ENCODE data around the gene MYEOV. TPM values are rescaled to one million over a fixed set of nuclear protein-coding genes. Genes with fewer than 3 reads are reported as not detected.

Gene MYEOV
- total and polyA plus RNA-seq, 2 donors, result 0.38 to 0.64 TPM

GRCh38 chr11:69317401-69318092 lies 23.6 kb downstream of the MYEOV start:
- Histone ChIP-seq H3K27ac (ENCODE audit: low read depth in 1 of 2, low read length in 1 of 2) (no peak overlapping the region), H3K36me3 (ENCODE audit: control insufficient read depth in 2 of 2, insufficient read depth in 2 of 2, low read length in 1 of 2) (no peaks in the 10 kb centered on the region), H3K4me1 (ENCODE audit: control insufficient read depth in 2 of 2, insufficient read depth in 2 of 2, low read length in 2 of 2) (peaks cover 0 to 6% of the 10 kb centered on the region in 2 donors), H3K4me3 (ENCODE audit: low read length in 2 of 2) (no peak overlapping the region), H3K27me3 (ENCODE audit: control insufficient read depth in 2 of 2, insufficient read depth in 1 of 2, low read length in 1 of 2) (no peaks in the 10 kb centered on the region), H3K9me3 (ENCODE audit: control insufficient read depth in 2 of 2, insufficient read depth in 1 of 2, low read length in 1 of 2) (peaks cover 0 to 4% of the 10 kb centered on the region in 2 donors)
- 80% methylated on average over 2 of the region's 2 CpGs for WGBS
- no peak for DNase-seq (ENCODE audit: low read depth in 6 of 9, low spot score in 9 of 9)

- Histone ChIP-seq H3K36me3 (ENCODE audit: control insufficient read depth in 2 of 2, insufficient read depth in 2 of 2, low read length in 1 of 2) (no peaks in the 10 kb centered on the region), H3K27me3 (ENCODE audit: control insufficient read depth in 2 of 2, insufficient read depth in 1 of 2, low read length in 1 of 2) (no peaks in the 10 kb centered on the region)
- 94% methylated on average over 1 of the region's 1 CpG for WGBS
These were observed 24.1 kb downstream of the MYEOV start for GRCh38 chr11:69318093-69318420.

GRCh38 chr11:69319255-69320106 lies 25.5 kb downstream of the MYEOV start:
- no peaks in the 10 kb centered on the region for H3K4me1 ChIP-seq (ENCODE audit: control insufficient read depth in 2 of 2, insufficient read depth in 2 of 2, low read length in 2 of 2)
- H3K27ac ChIP-seq (ENCODE audit: low read depth in 1 of 2, low read length in 1 of 2), result no peak overlapping the region
- no peaks in the 10 kb centered on the region for H3K36me3 ChIP-seq (ENCODE audit: control insufficient read depth in 2 of 2, insufficient read depth in 2 of 2, low read length in 1 of 2)
- no peak for DNase-seq (ENCODE audit: low read depth in 6 of 9, low spot score in 9 of 9)
- peaks cover 0 to 4% of the 10 kb centered on the region in 2 donors for H3K9me3 ChIP-seq (ENCODE audit: control insufficient read depth in 2 of 2, insufficient read depth in 1 of 2, low read length in 1 of 2)
- no peak overlapping the region for H3K4me3 ChIP-seq (ENCODE audit: low read length in 2 of 2)
- 95% methylated on average over 13 of the region's 13 CpGs for WGBS
- no peaks in the 10 kb centered on the region for H3K27me3 ChIP-seq (ENCODE audit: control insufficient read depth in 2 of 2, insufficient read depth in 1 of 2, low read length in 1 of 2)

More at GRCh38 chr11:69318093-69318420, 24.1 kb downstream of the MYEOV start:
- Histone ChIP-seq H3K9me3 (ENCODE audit: control insufficient read depth in 2 of 2, insufficient read depth in 1 of 2, low read length in 1 of 2) (peaks cover 0 to 4% of the 10 kb centered on the region in 2 donors), H3K4me3 (ENCODE audit: low read length in 2 of 2) (no peak overlapping the region), H3K4me1 (ENCODE audit: control insufficient read depth in 2 of 2, insufficient read depth in 2 of 2, low read length in 2 of 2) (peaks cover 0 to under 1% of the 10 kb centered on the region in 2 donors), H3K27ac (ENCODE audit: low read depth in 1 of 2, low read length in 1 of 2) (no peak overlapping the region)
- DNase-seq (ENCODE audit: low read depth in 6 of 9, low spot score in 9 of 9), result no peak

- H3K27ac ChIP-seq (ENCODE audit: low read depth in 1 of 2, low read length in 1 of 2), result no peak overlapping the region
- no peaks in the 10 kb centered on the region for H3K27me3 ChIP-seq (ENCODE audit: control insufficient read depth in 2 of 2, insufficient read depth in 1 of 2, low read length in 1 of 2)
- H3K9me3 ChIP-seq (ENCODE audit: control insufficient read depth in 2 of 2, insufficient read depth in 1 of 2, low read length in 1 of 2), result peaks cover 0 to 4% of the 10 kb centered on the region in 2 donors
- 98% methylated on average over 7 of the region's 7 CpGs for WGBS
- no peaks in the 10 kb centered on the region for H3K4me1 ChIP-seq (ENCODE audit: control insufficient read depth in 2 of 2, insufficient read depth in 2 of 2, low read length in 2 of 2)
- DNase-seq (ENCODE audit: low read depth in 6 of 9, low spot score in 9 of 9), result no peak
- H3K4me3 ChIP-seq (ENCODE audit: low read length in 2 of 2), result no peak overlapping the region
- H3K36me3 ChIP-seq (ENCODE audit: control insufficient read depth in 2 of 2, insufficient read depth in 2 of 2, low read length in 1 of 2), result no peaks in the 10 kb centered on the region
These were observed 26.4 kb downstream of the MYEOV start for GRCh38 chr11:69320326-69320725.

- DNase-seq (ENCODE audit: low read depth in 6 of 9, low spot score in 9 of 9), result no peak
- Histone ChIP-seq H3K36me3 (ENCODE audit: control insufficient read depth in 2 of 2, insufficient read depth in 2 of 2, low read length in 1 of 2) (no peaks in the 10 kb centered on the region), H3K9me3 (ENCODE audit: control insufficient read depth in 2 of 2, insufficient read depth in 1 of 2, low read length in 1 of 2) (peaks cover 0 to 4% of the 10 kb centered on the region in 2 donors), H3K4me1 (ENCODE audit: control insufficient read depth in 2 of 2, insufficient read depth in 2 of 2, low read length in 2 of 2) (no peaks in the 10 kb centered on the region), H3K4me3 (ENCODE audit: low read length in 2 of 2) (no peak overlapping the region), H3K27ac (ENCODE audit: low read depth in 1 of 2, low read length in 1 of 2) (no peak overlapping the region), H3K27me3 (ENCODE audit: control insufficient read depth in 2 of 2, insufficient read depth in 1 of 2, low read length in 1 of 2) (no peaks in the 10 kb centered on the region)
- 93% methylated on average over 10 of the region's 10 CpGs for WGBS
These were observed 27.1 kb downstream of the MYEOV start for GRCh38 chr11:69320756-69321741.

- no peak overlapping the region for H3K4me3 ChIP-seq (ENCODE audit: low read length in 2 of 2)
- H3K4me1 ChIP-seq (ENCODE audit: control insufficient read depth in 2 of 2, insufficient read depth in 2 of 2, low read length in 2 of 2), result no peaks in the 10 kb centered on the region
- 96% methylated on average over 5 of the region's 5 CpGs for WGBS
- no peak for DNase-seq (ENCODE audit: low read depth in 6 of 9, low spot score in 9 of 9)
- H3K27me3 ChIP-seq (ENCODE audit: control insufficient read depth in 2 of 2, insufficient read depth in 1 of 2, low read length in 1 of 2), result no peaks in the 10 kb centered on the region
- H3K27ac ChIP-seq (ENCODE audit: low read depth in 1 of 2, low read length in 1 of 2), result no peak overlapping the region
- peaks cover 0 to 3% of the 10 kb centered on the region in 2 donors for H3K9me3 ChIP-seq (ENCODE audit: control insufficient read depth in 2 of 2, insufficient read depth in 1 of 2, low read length in 1 of 2)
- H3K36me3 ChIP-seq (ENCODE audit: control insufficient read depth in 2 of 2, insufficient read depth in 2 of 2, low read length in 1 of 2), result no peaks in the 10 kb centered on the region
These were observed 28.0 kb downstream of the MYEOV start for GRCh38 chr11:69321877-69322361.

GRCh38 chr11:69325446-69325845 lies 31.5 kb downstream of the MYEOV start:
- H3K27ac ChIP-seq (ENCODE audit: low read depth in 1 of 2, low read length in 1 of 2), result no peak overlapping the region
- H3K9me3 ChIP-seq (ENCODE audit: control insufficient read depth in 2 of 2, insufficient read depth in 1 of 2, low read length in 1 of 2), result peaks cover 0 to 4% of the 10 kb centered on the region in 2 donors
- no peak overlapping the region for H3K4me3 ChIP-seq (ENCODE audit: low read length in 2 of 2)
- H3K4me1 ChIP-seq (ENCODE audit: control insufficient read depth in 2 of 2, insufficient read depth in 2 of 2, low read length in 2 of 2), result no peaks in the 10 kb centered on the region
- no peaks in the 10 kb centered on the region for H3K27me3 ChIP-seq (ENCODE audit: control insufficient read depth in 2 of 2, insufficient read depth in 1 of 2, low read length in 1 of 2)
- 90% methylated on average over 8 of the region's 8 CpGs for WGBS
- no peaks in the 10 kb centered on the region for H3K36me3 ChIP-seq (ENCODE audit: control insufficient read depth in 2 of 2, insufficient read depth in 2 of 2, low read length in 1 of 2)
- DNase-seq (ENCODE audit: low read depth in 6 of 9, low spot score in 9 of 9), result no peak

- Histone ChIP-seq H3K9me3 (ENCODE audit: control insufficient read depth in 2 of 2, insufficient read depth in 1 of 2, low read length in 1 of 2) (peaks cover 0 to 4% of the 10 kb centered on the region in 2 donors), H3K4me1 (ENCODE audit: control insufficient read depth in 2 of 2, insufficient read depth in 2 of 2, low read length in 2 of 2) (no peaks in the 10 kb centered on the region), H3K27me3 (ENCODE audit: control insufficient read depth in 2 of 2, insufficient read depth in 1 of 2, low read length in 1 of 2) (no peaks in the 10 kb centered on the region), H3K36me3 (ENCODE audit: control insufficient read depth in 2 of 2, insufficient read depth in 2 of 2, low read length in 1 of 2) (no peaks in the 10 kb centered on the region), H3K4me3 (ENCODE audit: low read length in 2 of 2) (no peak overlapping the region), H3K27ac (ENCODE audit: low read depth in 1 of 2, low read length in 1 of 2) (no peak overlapping the region)
- WGBS, result 98% methylated on average over 7 of the region's 7 CpGs
- DNase-seq (ENCODE audit: low read depth in 6 of 9, low spot score in 9 of 9), result no peak
These were observed 32.8 kb downstream of the MYEOV start for GRCh38 chr11:69326622-69327219.
